HL-60 (cell line): ENCODE data around the gene C19orf53.
"Not testable (repeated sequence)": the region's sequence is repeated elsewhere in the genome, so short reads cannot be mapped to it uniquely, and the experiment has no call there.

Source experiments
- DNase-seq, 2 experiments: peaks; one replicate each; pipeline ENCODE4 v3.0.0-alpha.2; 2010 to 2020; ENCODE audit warnings: low read depth in 1 of 2, low spot score in 1 of 2
- H3K27ac ChIP-seq: fragments of 250-450 bp; sonication (Bioruptor Pico); replicated peaks from 2 replicates; pipeline ENCODE4 v1.5.1; 2020; ENCODE audit warnings: mild to moderate bottlenecking, moderate library complexity
- H3K27me3 ChIP-seq: fragments of 250-450 bp; sonication (Bioruptor Pico); 2 replicates; pipeline ENCODE4 v1.5.1; 2021; ENCODE audit warnings: mild to moderate bottlenecking, moderate library complexity; ENCODE audit not compliant: insufficient read depth, poor library complexity, severe bottlenecking
- H3K4me3 ChIP-seq: replicated peaks from 2 replicates; pipeline ENCODE4 v1.5.1; 2011; ENCODE audit warnings: mild to moderate bottlenecking, control low read depth, low read length; ENCODE audit not compliant: insufficient read depth
- CTCF ChIP-seq: IDR thresholded peaks from one replicate; pipeline ENCODE4 v1.5.1; 2011; ENCODE audit warnings: low read length, control low read depth, inconsistent platforms; ENCODE audit not compliant: insufficient read depth
- GABPA ChIP-seq: IDR thresholded peaks from 2 replicates; pipeline ENCODE4 v1.6.1; 2012; ENCODE audit warnings: low read depth
- POLR2AphosphoS5 ChIP-seq: IDR thresholded peaks from 2 replicates; pipeline ENCODE4 v1.6.1; 2012; ENCODE audit warnings: low read depth
- SPI1 ChIP-seq: IDR thresholded peaks from 2 replicates; pipeline ENCODE4 v1.6.1; 2012; ENCODE audit warnings: low read depth, mild to moderate bottlenecking, borderline replicate concordance
- TF ChIP-seq, protein P1 (sequence below): IDR thresholded peaks from 2 replicates; pipeline ENCODE4 v1.6.1; 2012; ENCODE audit warnings: low read depth; ENCODE audit not compliant: insufficient replicate concordance

The C19orf53 gene

GRCh38 chr19:13778398-13778797 lies 4.1 kb downstream of the C19orf53 start:
- DNase-seq, result no peak
- no peak overlapping the region for H3K27ac ChIP-seq
- TF ChIP-seq SPI1, result no peak
- no peak; the same call in 1 of the 2 replicates for TF ChIP-seq POLR2AphosphoS5
- no peak for TF ChIP-seq CTCF
- TF ChIP-seq, protein P1, sequence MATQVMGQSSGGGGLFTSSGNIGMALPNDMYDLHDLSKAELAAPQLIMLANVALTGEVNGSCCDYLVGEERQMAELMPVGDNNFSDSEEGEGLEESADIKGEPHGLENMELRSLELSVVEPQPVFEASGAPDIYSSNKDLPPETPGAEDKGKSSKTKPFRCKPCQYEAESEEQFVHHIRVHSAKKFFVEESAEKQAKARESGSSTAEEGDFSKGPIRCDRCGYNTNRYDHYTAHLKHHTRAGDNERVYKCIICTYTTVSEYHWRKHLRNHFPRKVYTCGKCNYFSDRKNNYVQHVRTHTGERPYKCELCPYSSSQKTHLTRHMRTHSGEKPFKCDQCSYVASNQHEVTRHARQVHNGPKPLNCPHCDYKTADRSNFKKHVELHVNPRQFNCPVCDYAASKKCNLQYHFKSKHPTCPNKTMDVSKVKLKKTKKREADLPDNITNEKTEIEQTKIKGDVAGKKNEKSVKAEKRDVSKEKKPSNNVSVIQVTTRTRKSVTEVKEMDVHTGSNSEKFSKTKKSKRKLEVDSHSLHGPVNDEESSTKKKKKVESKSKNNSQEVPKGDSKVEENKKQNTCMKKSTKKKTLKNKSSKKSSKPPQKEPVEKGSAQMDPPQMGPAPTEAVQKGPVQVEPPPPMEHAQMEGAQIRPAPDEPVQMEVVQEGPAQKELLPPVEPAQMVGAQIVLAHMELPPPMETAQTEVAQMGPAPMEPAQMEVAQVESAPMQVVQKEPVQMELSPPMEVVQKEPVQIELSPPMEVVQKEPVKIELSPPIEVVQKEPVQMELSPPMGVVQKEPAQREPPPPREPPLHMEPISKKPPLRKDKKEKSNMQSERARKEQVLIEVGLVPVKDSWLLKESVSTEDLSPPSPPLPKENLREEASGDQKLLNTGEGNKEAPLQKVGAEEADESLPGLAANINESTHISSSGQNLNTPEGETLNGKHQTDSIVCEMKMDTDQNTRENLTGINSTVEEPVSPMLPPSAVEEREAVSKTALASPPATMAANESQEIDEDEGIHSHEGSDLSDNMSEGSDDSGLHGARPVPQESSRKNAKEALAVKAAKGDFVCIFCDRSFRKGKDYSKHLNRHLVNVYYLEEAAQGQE, result no peak
- TF ChIP-seq GABPA, result no peak
- H3K4me3 ChIP-seq, result no peak overlapping the region
- no peaks in the 10 kb centered on the region for H3K27me3 ChIP-seq

- no peak for DNase-seq
- no peaks in the 10 kb centered on the region for H3K27me3 ChIP-seq
Observed at GRCh38 chr19:13778847-13779246, 4.6 kb downstream of the C19orf53 start.

DNA sequence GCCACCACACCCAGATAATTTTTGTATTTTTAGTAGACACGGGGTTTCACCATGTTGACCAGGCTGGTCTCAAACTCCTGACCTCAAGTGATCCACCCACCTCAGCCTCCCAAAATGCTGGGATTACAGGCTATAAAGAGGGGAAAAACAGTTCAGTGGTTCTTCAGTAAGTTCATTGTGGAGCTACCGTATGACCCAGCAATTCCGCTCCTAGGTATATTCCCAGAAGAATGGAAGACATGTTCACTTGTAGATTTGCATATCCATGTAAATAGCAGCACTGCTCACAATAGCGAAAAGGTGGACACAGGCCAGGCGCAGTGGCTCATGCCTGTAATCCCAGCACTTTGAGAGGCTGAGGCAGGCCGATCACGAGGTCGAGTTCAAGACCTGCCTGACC lies 5.5 kb downstream of the C19orf53 start:
- H3K4me3 ChIP-seq, DNase-seq, H3K27me3 ChIP-seq, H3K27ac ChIP-seq: not testable (repeated sequence)

More at GRCh38 chr19:13778847-13779246, 4.6 kb downstream of the C19orf53 start:
- TF ChIP-seq GABPA (no peak), SPI1 (no peak), POLR2AphosphoS5 (no peak; the same call in 1 of the 2 replicates), CTCF (no peak)
- TF ChIP-seq, protein P1, result no peak
- no peak overlapping the region for H3K4me3 ChIP-seq
- H3K27ac ChIP-seq, result no peak overlapping the region

- Histone ChIP-seq H3K27ac (no peak overlapping the region), H3K4me3 (no peak overlapping the region), H3K27me3 (no peaks in the 10 kb centered on the region)
- DNase-seq, result no peak
- TF ChIP-seq GABPA (no peak), SPI1 (no peak), POLR2AphosphoS5 (no peak), CTCF (no peak)
- TF ChIP-seq, protein P1, result no peak
Observed at GRCh38 chr19:13781547-13781946, 7.3 kb downstream of the C19orf53 start.
